OCI-LY7 (cell line): ENCODE results near the gene SNX24.

Experiments
- CTCF ChIP-seq: fragments of 200-600 bp; sonication (generic); conservative IDR thresholded peaks from 2 replicates; pipeline ENCODE4 v1.5.1; 2014; ENCODE audit warnings: mild to moderate bottlenecking, antibody characterized with exemption, low read length, moderate library complexity, mixed read lengths
- EZH2phosphoT487 ChIP-seq: fragments of 200-600 bp; sonication (generic); IDR thresholded peaks from 2 replicates; pipeline ENCODE4 v1.6.1; 2018; ENCODE audit warnings: low read depth, borderline replicate concordance, mild to moderate bottlenecking, mixed run types, antibody characterized with exemption, low read length, moderate library complexity, mixed read lengths

- no peak for TF ChIP-seq CTCF
- no peak for TF ChIP-seq EZH2phosphoT487
Observed at GRCh38 chr5:122997294-122997693, 151.9 kb downstream of the SNX24 start.
